ENCODE results near the gene SPECC1.
"Not testable (repeated sequence)": the region's sequence is repeated elsewhere in the genome, so short reads cannot be mapped to it uniquely, and the experiment has no call there.

The SPECC1 gene

DNA sequence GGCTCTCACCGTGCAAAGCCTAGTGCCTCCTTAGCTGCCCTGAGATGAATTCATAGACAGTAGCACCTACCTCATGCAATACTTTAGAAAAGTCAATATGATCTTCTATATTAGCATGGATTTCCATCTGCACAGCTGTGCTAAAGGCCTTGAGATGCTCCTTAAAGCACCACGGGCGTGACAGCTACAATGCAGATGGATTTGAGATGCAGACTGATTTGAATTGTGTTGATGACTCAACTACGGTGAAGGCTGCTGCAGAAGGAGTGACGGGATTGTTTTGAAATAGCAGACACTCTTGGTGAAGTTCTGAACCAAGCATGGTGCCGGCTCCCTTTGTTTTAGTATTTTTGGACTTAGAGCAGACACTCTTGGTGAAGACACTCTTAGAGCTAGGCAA, 88.2 kb downstream of the SPECC1 start:
- DNase-seq: no peak

DNA sequence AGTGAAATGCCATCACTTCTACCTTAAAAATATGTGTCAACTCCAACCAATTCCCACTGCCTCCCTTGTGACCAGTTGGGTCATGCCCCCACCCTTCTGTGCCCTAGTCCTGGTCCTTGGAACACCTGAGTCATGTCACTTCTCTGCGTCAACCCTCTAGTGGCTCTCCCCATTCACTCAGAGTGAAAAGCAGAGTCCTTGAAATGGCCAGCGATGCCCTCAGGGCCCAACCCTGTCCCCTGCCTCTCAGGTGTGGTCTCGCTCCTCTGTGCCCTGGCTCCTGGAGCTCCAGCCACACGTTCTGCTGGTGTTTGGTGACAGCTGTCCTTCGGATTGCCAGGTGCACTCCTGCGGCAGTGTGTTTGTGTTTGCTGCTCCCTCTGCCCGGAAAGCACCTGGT, 89.2 kb downstream of the SPECC1 start:
- no peak for DNase-seq

DNA sequence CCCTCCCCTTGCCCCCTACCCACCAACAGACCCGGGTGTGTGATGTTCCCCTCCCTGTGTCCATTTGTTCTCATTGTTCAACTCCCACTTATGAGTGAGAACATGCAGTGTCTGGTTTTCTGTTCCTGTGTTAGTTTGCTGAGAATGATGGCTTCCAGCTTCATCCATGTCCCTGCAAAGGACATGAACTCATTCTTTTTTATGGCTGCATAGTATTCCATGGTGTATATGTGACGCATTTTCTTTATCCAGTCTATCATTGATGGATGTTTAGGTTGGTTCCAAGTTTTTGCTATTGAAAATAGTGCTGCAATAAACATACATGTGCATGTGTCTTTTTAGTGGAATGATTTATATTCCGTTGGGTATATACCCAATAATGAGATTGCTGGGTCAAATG, 91.6 kb downstream of the SPECC1 start:
- not testable (repeated sequence) for DNase-seq

DNA sequence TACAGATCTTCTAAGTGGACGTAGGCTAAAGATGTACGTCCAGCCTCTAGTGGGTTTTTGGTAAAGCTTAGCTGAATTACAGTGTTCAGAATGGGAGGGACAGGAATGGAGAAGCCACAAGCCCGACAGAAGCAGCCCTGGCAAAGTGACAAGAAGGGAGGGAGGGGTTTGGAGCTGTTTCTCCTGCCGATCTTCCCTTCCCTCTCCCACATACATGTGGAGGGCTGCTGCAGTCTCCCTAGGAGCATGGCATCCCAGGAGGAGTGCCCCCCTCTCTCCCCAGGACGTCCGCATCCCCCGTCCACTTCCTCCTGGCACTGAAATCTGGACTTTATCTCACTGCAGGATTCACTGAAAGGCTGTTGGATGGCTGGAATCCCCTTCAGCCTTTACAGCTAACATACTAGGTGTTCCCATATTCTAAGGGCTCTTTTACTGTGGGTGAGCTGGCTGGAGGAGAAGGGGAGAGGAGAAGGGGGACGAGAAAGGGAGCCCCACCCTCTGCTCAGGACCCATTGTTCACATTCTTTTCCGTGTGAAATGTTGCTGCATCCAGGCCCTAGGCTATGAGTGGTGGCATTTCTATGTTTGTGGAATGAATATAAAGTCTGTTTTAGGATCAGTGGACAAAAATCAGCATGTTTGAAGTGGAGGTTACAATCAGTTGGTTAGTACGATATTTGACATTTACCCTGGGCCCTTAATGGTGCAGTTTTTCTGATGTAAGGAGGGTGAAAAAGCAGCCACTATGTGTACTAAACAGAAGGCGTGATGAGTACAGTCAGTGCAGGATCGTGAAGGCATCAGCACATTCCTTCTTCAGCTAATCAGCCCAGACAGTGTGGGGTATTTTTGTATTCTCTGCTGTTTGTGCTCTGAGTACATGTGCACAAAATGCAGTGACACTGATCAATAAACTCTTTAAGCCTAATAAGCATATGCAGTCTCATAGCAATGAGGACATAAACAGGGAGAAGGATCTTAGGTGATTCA, 94.6 kb downstream of the SPECC1 start:
- DNase-seq: no peak

DNA sequence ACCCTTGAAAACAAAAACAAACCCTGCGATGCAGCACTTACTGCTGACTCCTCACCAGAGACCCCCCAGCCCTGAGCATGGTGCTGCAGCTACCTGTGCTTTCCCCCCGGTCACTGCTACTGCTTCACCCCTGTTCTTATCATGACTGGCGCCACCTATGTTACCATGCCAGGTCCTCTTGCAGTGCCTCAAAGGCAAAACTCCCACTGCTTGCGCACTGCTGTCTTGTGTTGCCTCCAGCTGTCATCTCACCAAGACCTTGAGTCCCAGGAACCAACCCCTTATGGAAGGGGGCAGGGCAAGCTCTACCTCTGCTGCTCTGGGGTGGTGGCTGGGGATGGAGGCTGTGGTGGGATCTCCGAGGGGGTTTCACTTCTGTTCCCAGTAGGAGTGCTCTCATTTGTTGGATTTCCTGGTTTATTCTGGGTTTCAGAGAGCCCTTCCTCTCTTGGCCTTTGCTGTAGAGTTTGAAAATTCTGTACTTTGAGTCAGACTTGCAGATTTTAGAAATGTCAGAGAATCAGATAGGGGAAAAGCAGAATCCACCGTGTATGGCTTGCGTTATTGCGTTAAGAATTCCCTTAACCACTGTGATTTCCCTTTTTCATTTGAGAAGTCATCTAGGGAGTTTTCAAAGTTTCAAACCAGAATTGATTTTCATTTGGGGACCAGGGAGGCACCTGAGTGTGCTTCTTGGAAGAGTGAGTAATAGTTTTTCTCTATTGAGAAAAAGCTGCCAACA, 96.6 kb downstream of the SPECC1 start:
- no peak for DNase-seq

DNA sequence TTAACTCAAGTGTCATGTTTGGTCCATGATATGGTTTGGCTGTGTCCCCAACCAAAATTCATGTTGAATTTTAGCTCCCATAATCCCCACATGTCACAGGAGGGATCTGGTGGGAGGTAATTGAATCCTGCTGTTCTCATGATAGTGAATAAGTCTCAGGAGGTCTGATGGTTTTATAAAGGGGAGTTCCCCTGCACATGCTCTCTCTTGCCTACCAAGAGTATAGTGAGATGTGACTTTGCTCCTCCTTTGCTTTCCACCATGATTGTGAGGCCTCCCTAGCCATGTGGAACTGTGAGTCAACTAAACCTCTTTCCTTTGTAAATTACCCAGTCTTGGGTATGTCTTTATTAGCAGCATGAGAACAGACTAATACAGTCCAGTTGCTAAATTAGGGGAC, 97.3 kb downstream of the SPECC1 start:
- DNase-seq: not testable (repeated sequence)

DNA sequence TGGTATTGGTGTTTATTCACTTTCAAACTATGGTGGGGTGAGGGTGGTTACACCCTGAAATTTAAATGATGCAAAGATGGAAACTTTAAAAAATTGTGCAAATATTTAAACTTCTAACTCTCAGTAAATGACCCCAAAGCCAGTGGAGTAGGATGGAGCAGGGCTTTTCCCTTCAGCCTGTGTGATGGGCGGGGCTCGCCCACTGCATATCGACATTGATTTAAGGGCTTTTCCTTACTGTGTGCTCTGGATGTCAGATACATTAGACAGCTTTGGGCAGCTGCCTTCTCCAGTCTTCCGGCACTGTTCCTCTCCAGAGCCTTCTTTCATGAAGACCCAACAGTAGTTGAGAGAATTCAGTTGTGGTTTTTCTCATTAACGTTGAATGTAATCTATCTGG, 99.9 kb downstream of the SPECC1 start:
- DNase-seq: no peak

DNA sequence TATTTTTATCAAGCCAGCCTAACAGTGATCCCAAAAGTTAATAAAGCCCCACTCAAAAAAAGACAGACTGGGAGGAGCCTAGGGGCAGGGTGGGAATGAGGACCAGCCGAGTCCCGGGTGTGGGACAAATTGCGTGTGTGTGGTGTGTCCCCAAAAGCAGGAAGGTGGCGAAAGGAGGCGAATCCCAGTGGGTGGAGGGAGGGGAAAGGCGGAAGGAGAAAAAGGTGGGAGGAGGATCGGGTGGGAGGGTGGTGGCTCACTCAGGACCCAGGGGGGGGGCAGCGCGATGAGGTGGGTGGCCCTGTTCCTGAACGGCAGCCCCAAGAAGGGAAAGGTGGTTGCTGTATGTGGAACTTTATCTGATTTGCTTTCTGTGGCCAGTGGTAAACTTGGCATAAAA, 102.4 kb downstream of the SPECC1 start:
- DNase-seq: no peak

DNA sequence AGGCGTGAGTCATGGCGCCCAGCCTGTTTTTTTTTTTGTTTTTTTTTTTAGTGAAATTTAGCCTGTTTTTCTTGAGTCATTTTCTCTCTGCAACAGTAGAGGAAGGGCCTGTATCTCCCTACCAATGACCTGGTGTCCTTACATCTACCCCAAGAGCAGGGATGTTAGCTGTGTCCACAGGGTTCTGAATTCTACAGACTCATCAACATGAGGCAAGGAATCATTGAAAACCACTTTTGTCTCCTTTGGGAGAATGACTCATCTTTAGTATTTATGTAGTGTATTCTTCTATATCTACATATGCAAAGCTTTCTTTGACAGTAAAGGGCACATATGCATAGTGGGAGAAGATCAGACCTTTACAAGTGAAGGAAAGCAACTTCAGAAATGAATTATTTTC, 105.3 kb downstream of the SPECC1 start:
- DNase-seq: no peak

DNA sequence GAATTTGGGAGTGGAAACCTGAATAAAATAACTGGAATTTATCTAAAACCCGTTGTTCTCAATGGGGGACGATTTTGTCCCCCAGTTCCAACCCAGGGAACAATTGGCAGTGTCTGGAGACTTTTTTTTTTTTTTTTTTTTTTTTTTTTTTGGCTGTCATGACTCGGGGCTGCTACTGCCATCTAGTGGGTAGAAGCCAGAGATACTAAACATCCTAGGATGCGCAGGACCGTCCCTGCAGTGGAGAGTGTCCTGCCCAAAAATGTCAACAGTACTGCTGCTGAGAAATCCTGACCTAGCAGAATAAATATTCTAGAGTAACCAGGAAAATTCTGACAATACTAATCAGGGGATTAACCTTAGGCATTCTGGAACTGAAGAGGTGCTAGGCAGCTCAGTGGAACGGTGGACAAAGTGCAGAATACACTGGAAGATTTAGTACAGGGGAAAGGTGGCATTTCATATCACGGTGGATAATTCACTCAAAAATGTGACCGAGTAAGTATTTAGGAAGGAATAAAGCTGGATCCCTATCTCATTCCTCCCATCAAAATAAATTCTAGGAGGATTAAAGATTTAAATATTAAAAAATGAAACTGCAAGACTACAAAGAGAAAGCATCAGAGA, 107.6 kb downstream of the SPECC1 start:
- no peak for DNase-seq

DNA sequence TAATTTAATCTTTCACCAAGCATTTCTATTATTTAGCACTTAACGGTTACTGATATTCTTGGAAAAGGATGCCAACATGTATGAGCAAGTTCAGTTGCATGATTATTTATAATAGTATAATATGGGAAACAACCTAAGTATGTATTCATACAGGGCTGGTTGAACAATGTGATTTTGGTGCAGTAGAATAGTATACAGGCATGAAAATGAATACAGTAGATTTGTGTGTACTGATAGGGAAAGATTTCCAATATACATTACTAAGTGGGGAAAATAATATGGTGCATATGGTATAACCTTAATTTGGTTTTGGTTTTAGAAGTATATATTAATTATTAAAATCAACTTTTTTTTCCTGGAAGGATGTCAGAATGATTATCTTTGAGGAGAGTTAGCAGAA, 109.1 kb downstream of the SPECC1 start:
- no peak for DNase-seq

DNA sequence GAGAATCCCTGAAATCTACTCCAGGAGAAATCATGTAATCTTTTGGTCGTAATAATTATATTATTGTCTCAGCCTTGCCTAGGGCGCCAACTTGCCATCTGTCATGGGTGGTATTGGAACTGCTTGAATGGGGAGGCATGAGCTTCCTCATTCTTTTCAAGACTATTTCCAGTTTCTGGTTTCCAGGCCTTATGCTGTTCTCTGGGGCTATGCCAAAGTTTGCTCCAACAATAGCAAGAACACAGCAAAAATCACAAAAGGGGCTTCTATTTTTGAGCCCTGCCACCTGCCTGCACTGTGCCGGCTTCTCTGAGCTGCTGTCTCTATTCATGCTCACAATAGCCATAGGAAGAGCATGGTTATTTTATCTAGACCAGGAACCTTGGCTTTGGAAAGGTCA, 111.7 kb downstream of the SPECC1 start:
- peak; percentile 82 for DNase-seq

DNA sequence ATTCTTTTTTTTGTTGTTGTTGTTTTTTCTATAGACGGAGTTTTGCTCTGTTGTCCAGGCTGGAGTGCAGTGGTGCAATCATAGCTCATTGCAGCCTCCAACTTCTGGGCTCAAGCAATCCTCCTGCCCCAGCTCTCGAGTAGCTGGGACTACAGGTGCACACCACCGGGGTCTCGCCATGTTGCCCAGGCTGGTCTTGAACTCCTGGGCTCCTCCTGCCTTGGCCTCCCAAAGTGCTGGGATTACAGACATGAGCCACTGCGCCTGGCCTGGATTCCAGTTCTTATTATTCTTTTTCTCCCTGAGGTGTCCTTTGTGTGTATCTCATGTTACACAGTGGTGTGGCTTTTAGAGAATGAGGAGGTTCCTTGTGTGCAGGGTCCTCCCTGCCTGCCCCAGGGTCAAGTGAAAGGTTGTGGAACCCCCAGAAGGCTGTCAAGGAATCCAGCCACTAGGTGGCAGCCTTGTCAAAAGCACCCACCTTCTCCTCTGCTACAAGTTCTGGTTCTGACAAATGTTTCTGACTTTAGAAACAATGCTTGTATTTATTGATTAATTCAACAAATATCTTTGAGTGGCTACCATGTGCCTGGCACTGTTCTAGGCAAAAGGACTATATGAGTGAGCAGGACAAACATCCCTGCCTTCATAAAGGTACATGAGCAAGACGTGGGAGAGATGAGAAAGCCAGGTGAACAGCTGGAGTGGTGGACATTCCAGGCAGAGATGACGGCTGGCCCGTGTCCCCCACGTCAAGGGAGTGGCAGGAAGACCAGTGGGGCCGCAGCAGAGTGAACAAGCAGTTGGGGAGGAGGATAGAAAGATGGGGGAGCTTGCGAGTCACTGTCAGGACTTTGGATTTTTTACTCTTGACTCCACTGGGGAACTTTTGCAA, 112.4 kb downstream of the SPECC1 start:
- DNase-seq: peak; percentile 29

DNA sequence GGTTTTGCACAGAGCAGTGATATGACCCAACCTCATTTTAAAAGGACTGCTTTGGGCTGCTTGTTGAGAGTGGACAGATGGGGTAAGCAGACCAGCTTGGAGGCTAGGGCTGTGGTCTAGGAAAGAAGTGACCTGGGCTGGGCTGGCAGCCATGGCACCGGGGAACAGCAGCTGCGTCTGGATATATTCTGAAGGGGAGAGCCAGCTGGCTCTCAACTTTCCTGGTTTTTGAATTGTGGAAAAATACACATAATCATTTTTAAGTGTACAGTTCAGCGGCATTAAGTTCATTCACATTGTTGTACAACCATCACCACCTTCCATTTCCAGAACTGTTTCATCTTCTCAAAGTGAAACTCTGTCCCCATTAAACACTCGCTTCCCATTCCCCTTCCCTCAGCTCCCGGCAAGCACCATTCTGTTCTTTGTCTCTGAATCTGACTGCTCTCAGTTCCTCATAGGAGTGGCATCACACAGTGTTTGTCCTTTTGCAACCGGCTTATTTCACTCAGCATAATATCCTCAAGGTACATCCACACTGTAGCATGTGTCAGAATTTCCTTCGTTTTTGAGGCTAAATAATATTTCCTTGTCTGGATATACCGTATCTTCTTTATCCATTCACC, 113.2 kb downstream of the SPECC1 start:
- no peak for DNase-seq

DNA sequence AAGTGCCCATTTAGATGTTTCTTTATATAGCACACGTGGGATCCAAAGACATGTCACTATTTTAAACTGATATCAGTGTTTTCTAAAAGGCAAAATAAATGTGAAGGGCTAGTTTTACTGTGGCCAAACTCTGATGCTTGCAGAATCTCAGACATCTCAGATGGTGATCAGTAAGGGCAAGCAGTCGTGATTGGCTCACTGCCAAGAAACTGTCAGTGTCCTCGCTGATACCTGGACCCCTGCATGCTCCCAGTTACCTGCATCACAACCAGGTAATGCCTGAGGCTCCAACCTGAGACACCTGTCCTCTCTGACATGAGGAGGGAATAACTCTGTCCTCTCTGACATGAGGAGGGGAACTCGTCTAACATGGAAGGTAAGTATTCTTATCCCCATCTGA, 114.0 kb downstream of the SPECC1 start:
- no peak for DNase-seq

DNA sequence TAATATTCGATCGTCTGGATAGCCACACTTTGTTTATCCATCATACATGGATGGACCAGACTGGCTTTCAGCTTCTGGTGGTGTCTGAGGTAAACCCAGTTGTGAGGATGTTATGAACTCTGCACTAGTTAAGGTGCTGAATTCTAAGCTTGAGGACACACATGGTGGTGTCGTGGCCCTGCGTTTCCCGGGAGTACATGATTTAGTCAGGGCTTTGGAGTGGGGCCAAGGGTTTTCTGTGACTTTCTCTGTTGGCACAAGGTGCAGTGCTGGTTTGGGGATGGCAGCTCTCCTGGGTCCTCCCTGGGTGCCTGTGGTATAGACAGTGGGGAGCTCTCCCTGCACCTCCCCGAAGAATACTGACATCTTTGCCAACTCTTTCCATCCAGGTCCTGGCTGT, 116.6 kb downstream of the SPECC1 start:
- DNase-seq: no peak

DNA sequence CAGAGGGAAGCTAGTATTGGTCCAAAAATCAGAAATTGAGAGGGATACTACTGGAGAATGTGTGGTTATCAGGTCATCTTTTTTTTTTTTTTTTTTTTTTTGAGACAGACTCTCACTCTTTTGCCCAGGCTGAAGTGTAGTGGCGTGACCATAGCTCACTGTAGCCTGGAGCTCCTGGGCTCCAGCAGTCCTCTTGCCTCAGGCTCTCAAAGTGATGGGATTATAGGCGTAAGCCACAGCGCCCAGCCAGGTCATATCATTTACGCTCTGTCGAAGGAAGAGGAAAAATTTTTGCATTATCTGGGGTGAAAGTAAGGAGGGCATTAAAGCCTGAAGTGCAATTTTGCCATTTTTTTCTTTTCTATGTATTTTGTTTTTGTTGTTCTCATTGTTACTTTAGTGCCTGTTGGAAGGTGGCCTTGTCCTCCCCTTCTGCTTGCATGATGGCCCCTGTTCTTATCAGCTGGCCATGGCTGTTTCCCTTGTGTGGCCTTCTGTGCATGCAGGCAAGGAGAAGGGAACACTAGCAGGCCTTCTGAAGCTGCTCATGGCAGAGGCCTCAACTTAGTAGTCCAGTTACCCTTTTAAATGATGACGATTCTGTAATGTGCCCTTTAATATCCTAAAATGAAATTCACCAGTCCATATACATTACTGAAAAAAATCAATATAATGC, 118.3 kb downstream of the SPECC1 start:
- no peak for DNase-seq

DNA sequence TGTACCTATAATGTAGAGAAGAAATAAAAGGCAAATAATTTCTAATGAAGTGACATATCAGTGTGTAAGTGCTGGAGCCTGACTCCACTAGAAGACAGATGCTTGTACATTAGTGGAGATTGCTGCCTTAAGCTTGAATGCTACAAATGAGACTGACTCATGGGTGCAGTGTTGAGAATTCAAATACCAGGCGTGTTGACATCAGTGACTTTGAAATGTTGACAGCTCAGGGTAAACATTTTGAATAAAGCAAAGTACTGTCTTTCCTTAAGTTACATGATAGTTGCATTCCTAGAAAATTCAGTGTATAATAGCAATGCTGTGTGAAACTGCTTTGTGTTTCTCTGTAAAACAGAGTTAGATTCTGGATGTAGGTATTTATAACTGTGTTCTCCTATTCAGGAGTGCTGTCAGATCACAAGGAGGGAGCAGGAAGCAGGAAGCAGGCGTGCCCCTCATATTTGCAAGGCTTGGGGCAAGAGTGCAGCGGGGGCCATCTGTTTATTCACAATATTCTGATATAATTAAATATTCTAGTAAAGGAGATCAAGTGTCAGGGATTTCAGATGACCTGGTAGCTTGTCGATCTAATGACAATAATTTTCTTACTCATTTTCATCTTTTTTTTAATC, 119.0 kb downstream of the SPECC1 start:
- no peak for DNase-seq

DNA sequence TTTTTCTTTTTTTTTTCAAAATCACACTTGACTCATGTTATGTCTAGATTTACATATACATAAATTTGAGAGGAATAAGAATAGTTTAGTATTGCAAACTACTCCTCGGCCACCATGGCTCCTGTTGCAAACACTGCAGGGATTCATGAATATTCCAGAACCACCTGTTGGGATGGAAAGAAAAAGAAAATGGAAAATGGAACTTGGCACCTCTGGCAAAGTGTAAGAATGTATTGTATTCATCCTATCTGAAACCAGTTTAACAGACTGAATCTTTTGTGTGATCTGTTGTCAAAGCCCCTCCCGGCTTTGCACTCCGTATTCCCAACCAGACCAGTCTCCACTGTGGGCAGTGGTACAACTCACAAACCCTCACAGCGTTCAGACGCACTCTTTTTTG, 124.4 kb downstream of the SPECC1 start:
- no peak for DNase-seq

DNA sequence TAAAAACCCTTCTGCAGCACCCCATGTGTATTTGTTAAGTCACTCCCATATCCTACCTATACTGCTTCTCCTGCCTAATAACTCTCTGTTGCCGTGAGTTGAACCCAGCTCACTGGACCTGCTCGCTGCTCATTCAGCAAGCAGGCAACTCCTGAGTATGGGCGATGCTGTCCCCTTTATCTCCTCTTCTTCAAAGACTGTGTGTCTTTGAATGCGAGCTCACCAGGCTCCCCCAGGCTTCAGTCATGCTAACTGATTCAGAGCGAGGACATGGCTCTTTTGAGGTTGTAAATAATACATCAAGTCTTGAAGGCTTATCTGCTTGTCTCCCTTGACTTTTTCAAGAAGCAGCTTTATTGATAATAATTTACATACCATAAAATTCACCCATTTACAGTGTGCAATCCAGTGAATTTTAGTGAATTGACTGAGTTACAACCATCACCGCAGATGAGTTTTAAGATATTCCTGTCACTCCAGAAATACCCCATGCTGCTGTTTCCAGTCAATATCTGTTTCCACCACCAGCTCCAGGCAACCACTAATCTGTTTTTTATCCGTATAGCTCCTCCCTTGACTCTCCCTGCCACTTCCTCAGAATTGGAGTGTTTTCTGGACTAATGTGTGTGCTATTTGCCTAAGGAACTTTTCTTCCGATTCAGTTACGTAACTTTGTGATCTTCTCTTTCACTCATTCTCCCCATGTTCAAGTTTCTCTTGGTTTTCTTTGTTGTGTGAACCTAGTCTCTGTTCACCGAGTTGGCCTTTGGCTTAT, 132.2 kb downstream of the SPECC1 start:
- no peak for DNase-seq
